IPS-18a (cell line): ENCODE data around the gene NPDC1.

Experiments used
- H3K27ac ChIP-seq: one replicate; pipeline ENCODE4 v1.5.1; 2013; ENCODE audit warnings: low read length
- H3K27me3 ChIP-seq: one replicate; pipeline ENCODE4 v1.6.1; 2013; ENCODE audit warnings: mild to moderate bottlenecking, low read length; ENCODE audit not compliant: control insufficient read depth, insufficient read depth
- H3K36me3 ChIP-seq: one replicate; pipeline ENCODE4 v1.6.1; 2013; ENCODE audit warnings: low read depth, low read length; ENCODE audit not compliant: control insufficient read depth
- H3K4me1 ChIP-seq: one replicate; pipeline ENCODE4 v1.6.1; 2013; ENCODE audit warnings: low read depth, low read length; ENCODE audit not compliant: control insufficient read depth
- H3K4me3 ChIP-seq: one replicate; pipeline ENCODE4 v1.5.1; 2013; ENCODE audit warnings: low read length
- H3K9ac ChIP-seq: one replicate; pipeline ENCODE4 v1.6.1; 2013; ENCODE audit warnings: mild to moderate bottlenecking, low read length, moderate library complexity
- H3K9me3 ChIP-seq: one replicate; pipeline ENCODE4 v1.6.1; 2013; ENCODE audit warnings: low read depth, low read length; ENCODE audit not compliant: control insufficient read depth

Gene NPDC1

GRCh38 chr9:137025517-137025966, 20.4 kb downstream of the NPDC1 start:
- no peak overlapping the region for H3K9ac ChIP-seq
- H3K4me3 ChIP-seq: no peak overlapping the region
- no peaks in the 10 kb centered on the region for H3K36me3 ChIP-seq
- H3K4me1 ChIP-seq: no peaks in the 10 kb centered on the region
- peaks cover 27% of the 10 kb centered on the region for H3K27me3 ChIP-seq
- no peak overlapping the region for H3K27ac ChIP-seq
- no peaks in the 10 kb centered on the region for H3K9me3 ChIP-seq

GRCh38 chr9:137023583-137023991, 22.4 kb downstream of the NPDC1 start:
- Histone ChIP-seq H3K9me3 (no peaks in the 10 kb centered on the region), H3K27me3 (peaks cover 19% of the 10 kb centered on the region), H3K36me3 (no peaks in the 10 kb centered on the region), H3K9ac (no peak overlapping the region), H3K27ac (no peak overlapping the region), H3K4me1 (no peaks in the 10 kb centered on the region), H3K4me3 (no peak overlapping the region)

- H3K4me3 ChIP-seq: no peak overlapping the region
- H3K4me1 ChIP-seq: no peaks in the 10 kb centered on the region
- no peak overlapping the region for H3K9ac ChIP-seq
- H3K9me3 ChIP-seq: no peaks in the 10 kb centered on the region
- H3K27me3 ChIP-seq: peaks cover 16% of the 10 kb centered on the region
- no peak overlapping the region for H3K27ac ChIP-seq
- no peaks in the 10 kb centered on the region for H3K36me3 ChIP-seq
Observed at GRCh38 chr9:137023157-137023556, 22.8 kb downstream of the NPDC1 start.

GRCh38 chr9:137022662-137023008, 23.3 kb downstream of the NPDC1 start:
- H3K4me3 ChIP-seq: no peak overlapping the region
- H3K36me3 ChIP-seq: no peaks in the 10 kb centered on the region
- H3K27me3 ChIP-seq: peaks cover 16% of the 10 kb centered on the region
- no peak overlapping the region for H3K9ac ChIP-seq
- no peaks in the 10 kb centered on the region for H3K9me3 ChIP-seq
- H3K4me1 ChIP-seq: no peaks in the 10 kb centered on the region
- H3K27ac ChIP-seq: no peak overlapping the region

GRCh38 chr9:137021979-137022661, 23.9 kb downstream of the NPDC1 start:
- H3K4me1 ChIP-seq: no peaks in the 10 kb centered on the region
- no peak overlapping the region for H3K4me3 ChIP-seq
- H3K9ac ChIP-seq: no peak overlapping the region
- no peak overlapping the region for H3K27ac ChIP-seq
- peaks cover 11% of the 10 kb centered on the region for H3K27me3 ChIP-seq
- H3K9me3 ChIP-seq: no peaks in the 10 kb centered on the region
- no peaks in the 10 kb centered on the region for H3K36me3 ChIP-seq

- Histone ChIP-seq H3K4me1 (no peaks in the 10 kb centered on the region), H3K9ac (no peak overlapping the region), H3K9me3 (no peaks in the 10 kb centered on the region), H3K36me3 (no peaks in the 10 kb centered on the region), H3K4me3 (no peak overlapping the region), H3K27ac (no peak overlapping the region), H3K27me3 (peaks cover 6% of the 10 kb centered on the region)
Observed at GRCh38 chr9:137021568-137021978, 24.4 kb downstream of the NPDC1 start.

- no peaks in the 10 kb centered on the region for H3K36me3 ChIP-seq
- H3K9me3 ChIP-seq: no peaks in the 10 kb centered on the region
- H3K27me3 ChIP-seq: no peaks in the 10 kb centered on the region
- H3K4me3 ChIP-seq: no peak overlapping the region
- H3K9ac ChIP-seq: no peak overlapping the region
- no peak overlapping the region for H3K27ac ChIP-seq
- no peaks in the 10 kb centered on the region for H3K4me1 ChIP-seq
Observed at GRCh38 chr9:137020771-137021567, 25.0 kb downstream of the NPDC1 start.

GRCh38 chr9:137019891-137020683, 25.9 kb downstream of the NPDC1 start:
- Histone ChIP-seq H3K36me3 (no peaks in the 10 kb centered on the region), H3K9ac (no peak overlapping the region), H3K4me3 (no peak overlapping the region), H3K4me1 (no peaks in the 10 kb centered on the region), H3K9me3 (no peaks in the 10 kb centered on the region), H3K27ac (no peak overlapping the region), H3K27me3 (no peaks in the 10 kb centered on the region)

GRCh38 chr9:137018761-137019559, 27.0 kb downstream of the NPDC1 start:
- Histone ChIP-seq H3K9me3 (no peaks in the 10 kb centered on the region), H3K4me3 (no peak overlapping the region), H3K4me1 (no peaks in the 10 kb centered on the region), H3K36me3 (no peaks in the 10 kb centered on the region), H3K27me3 (no peaks in the 10 kb centered on the region), H3K9ac (no peak overlapping the region), H3K27ac (no peak overlapping the region)

- no peak overlapping the region for H3K9ac ChIP-seq
- H3K4me1 ChIP-seq: no peaks in the 10 kb centered on the region
- no peak overlapping the region for H3K4me3 ChIP-seq
- no peaks in the 10 kb centered on the region for H3K9me3 ChIP-seq
- no peak overlapping the region for H3K27ac ChIP-seq
- no peaks in the 10 kb centered on the region for H3K27me3 ChIP-seq
- H3K36me3 ChIP-seq: no peaks in the 10 kb centered on the region
Observed at GRCh38 chr9:137017791-137018497, 28.0 kb downstream of the NPDC1 start.
